Subcutaneous preadipocyte (primary cell): ENCODE measurements around the gene PPP1R26. TPM values are rescaled to one million over a fixed set of nuclear protein-coding genes. Genes with fewer than 3 reads are reported as not detected.

ENCODE experiments used
- total RNA-seq: library from RNA; depleted of rRNA; stranded (reverse); fragments of >200 nt; gene quantifications from 2 replicates; pipeline ENCODE4 v1.2.3, GENCODE V29; 2012

Gene PPP1R26, protein sequence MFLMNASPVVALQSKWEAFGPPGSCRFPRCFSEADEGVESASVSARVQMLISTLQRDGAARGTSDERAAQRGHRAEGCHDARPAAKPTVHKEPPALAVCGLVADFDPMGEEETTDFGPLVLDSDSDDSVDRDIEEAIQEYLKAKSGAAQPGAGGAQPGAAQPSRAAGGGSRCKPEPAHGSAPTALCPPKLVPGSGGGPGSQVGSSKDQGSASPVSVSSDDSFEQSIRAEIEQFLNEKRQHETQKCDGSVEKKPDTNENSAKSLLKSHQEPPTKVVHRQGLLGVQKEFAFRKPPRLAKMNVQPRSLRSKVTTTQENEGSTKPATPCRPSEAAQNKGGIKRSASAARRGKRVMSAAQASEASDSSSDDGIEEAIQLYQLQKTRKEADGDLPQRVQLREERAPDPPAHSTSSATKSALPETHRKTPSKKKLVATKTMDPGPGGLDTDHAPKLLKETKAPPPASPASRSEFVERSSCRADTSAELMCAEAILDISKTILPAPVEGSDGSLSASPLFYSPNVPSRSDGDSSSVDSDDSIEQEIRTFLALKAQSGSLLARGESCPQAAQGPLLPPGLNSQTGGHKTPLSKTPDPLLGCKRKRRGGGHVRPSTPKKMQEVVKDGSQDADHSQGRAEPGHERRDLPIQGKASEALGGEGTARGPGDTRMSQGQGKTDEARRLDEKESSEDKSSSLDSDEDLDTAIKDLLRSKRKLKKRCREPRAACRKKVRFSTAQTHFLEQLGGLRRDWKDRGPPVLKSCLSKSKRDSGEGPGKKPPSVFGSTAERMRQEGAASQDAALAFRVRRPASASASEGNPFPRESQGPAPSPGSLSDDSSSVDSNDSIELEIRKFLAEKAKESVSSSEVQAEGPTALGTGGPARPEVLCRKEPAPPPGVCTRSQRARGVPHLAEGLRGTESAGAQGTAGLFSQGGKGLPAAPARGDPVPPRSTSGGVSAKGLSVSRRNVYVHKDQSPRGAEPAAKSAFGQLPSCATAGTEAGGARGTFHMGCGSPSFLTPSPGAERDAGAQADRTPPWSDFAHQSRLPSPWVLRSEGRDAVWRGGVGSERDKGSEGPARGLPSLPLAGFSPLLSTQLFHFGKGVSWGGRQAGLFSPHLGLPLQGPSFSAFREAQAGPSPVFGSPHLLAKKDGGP (N-terminal part only)
- total RNA-seq = 7.0 and 16.0 TPM in 2 replicates

DNA sequence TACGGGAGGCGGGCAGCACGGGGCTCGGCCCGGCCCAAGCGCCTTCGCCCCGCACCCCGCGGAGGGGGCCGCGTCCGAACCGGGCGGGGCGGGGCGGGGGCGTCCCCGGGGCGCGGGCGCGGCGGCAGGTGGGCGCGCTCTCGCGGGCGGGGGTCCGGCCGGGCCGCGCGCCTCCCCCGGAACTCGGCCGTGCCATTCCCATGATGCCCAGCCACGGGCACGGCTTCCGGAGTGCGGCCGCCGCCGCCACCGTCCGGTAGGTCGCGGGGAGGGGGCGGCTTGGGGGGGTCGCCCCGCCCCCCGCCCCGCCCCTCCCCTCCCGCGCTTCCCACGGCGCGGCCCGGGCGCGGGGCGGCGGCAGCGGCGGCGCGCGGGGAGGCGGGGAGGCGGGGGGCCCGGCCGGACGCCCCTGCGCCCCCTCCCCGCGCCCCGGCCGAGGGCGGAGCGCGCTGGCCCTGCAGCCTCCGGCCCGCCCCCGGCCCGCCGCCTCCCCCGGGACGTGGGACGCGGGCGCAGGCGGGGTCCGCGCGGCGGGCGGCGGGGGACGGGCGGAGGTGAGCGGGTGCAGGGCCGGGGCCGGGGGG lies at the start of gene PPP1R26:
Gene PPP1R26 (plus strand): TSS at position 314 of the 584 bp plus-strand sequence. CDS start 4,729 bp downstream, outside the sequence.

DNA sequence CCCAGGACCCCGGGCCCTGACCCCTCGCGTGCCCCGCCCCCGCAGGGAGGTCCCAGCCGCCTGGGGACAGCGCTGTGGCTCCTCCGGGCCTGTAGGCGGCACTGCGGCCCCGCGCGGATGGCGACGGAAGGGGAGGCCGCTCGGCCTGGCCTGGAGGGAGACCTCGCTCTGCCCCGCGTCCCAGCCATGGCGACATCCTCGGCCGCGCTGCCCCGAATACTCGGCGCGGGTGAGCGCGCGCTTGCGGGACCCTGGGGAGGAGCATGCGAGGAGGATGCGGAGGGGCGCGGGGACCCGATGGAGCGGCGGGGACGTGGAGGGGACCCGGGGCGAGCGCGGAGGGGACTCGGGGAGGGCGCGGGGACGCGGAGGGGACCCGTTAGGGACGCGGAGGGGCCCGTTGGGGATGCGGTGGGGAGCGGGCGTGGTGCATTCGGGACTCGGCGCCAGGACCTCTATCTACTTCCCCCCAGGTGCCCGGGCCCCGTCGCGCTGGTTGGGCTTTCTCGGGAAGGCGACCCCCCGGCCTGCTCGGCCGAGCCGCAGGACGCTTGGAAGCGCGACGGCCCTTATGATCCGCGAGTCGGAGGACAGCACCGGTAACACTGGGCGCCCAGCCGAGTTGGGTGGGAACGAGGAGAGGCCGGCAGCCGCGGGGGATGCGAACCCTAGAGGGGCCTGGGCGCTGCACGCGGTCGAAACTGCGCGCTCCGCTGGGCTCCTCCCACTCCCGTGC lies 21.1 kb downstream of the PPP1R26 start, which contains the start of gene MRPS2:
Gene MRPS2 (plus strand): TSS at position 158 of the 736 bp plus-strand sequence. CDS start 29 bp downstream, at position 187.

DNA sequence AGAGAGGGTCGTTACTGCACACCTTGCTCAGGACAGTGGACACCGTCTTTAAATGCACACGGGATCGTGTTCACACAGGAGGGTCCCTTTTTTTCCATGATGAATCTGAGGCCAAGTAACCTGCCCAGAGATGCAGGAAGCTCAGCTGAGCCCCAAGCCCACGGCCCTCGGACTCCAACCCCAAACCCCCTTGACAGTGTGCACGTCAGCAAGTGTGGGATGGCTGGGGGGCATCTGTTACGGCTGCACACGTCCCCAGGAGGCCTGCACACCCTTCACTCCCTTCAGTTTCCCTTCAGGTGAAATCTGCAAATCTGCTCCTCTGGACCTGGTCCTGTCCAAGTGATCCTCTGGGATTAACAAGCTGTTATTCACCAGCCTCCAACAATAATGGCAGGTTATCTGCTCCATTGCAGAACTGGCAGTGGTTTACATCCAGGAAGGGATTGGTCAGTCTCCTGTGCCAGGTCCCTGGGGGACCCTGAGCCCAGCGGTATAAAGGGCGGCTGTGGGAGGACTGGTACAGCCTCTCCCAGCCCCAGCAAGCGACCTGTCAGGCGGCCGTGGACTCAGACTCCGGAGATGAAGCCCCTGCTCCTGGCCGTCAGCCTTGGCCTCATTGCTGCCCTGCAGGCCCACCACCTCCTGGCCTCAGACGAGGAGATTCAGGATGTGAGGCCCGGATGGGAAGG lies 41.5 kb downstream of the PPP1R26 start, which contains the start of gene LCN1:
Gene LCN1 (plus strand): TSS at position 525 of the 692 bp plus-strand sequence. CDS start 58 bp downstream, at position 583.

Other genes starting within 250 kb of the PPP1R26 start
- 36.0 and 39.9 TPM in 2 replicates for gene MRPS2, start 20.9 kb downstream of the PPP1R26 start, total RNA-seq
- gene LCN1, start 41.7 kb downstream of the PPP1R26 start, total RNA-seq = not detected in 2 replicates
- not detected in 2 replicates for gene OBP2A, start 66.3 kb downstream of the PPP1R26 start, total RNA-seq
- gene PAEP, start 82.0 kb downstream of the PPP1R26 start, total RNA-seq = not detected in 2 replicates
- not detected in 2 replicates for gene GLT6D1, start 159.8 kb downstream of the PPP1R26 start, total RNA-seq
- not detected in 2 replicates for gene LCN9, start 183.5 kb downstream of the PPP1R26 start, total RNA-seq
- not detected in 2 replicates for gene SOHLH1, start 219.7 kb downstream of the PPP1R26 start, total RNA-seq
- not detected in 2 replicates for gene KCNT1, start 222.4 kb downstream of the PPP1R26 start, total RNA-seq